ENCODE data around the gene INSL3.
"Not testable (repeated sequence)": the region's sequence is repeated elsewhere in the genome, so short reads cannot be mapped to it uniquely, and the experiment has no call there.

The INSL3 gene

GRCh38 chr19:17784201-17785008 is 36.9 kb downstream of the INSL3 start:
- DNase-seq (ENCODE audit: low read depth in 2 of 2) = peak; percentile 39 to 50

GRCh38 chr19:17783721-17784120 is 37.6 kb downstream of the INSL3 start:
- not testable (repeated sequence) for DNase-seq (ENCODE audit: low read depth in 2 of 2)

- DNase-seq (ENCODE audit: low read depth in 2 of 2) = no peak
These were observed 40.5 kb downstream of the INSL3 start for GRCh38 chr19:17780781-17781180.

GRCh38 chr19:17778968-17779929 is 42.1 kb downstream of the INSL3 start:
- no peak for DNase-seq (ENCODE audit: low read depth in 2 of 2)

GRCh38 chr19:17778251-17778967 is 42.9 kb downstream of the INSL3 start:
- DNase-seq (ENCODE audit: low read depth in 2 of 2) = no peak

- DNase-seq (ENCODE audit: low read depth in 2 of 2) = not testable (repeated sequence)
These were observed 43.5 kb downstream of the INSL3 start for GRCh38 chr19:17777840-17778239.

- no peak for DNase-seq (ENCODE audit: low read depth in 2 of 2)
These were observed 45.1 kb downstream of the INSL3 start for GRCh38 chr19:17775991-17776803.

GRCh38 chr19:17775245-17775927 is 45.9 kb downstream of the INSL3 start:
- DNase-seq (ENCODE audit: low read depth in 2 of 2) = no peak

GRCh38 chr19:17772172-17772571 is 49.1 kb downstream of the INSL3 start:
- no peak for DNase-seq (ENCODE audit: low read depth in 2 of 2)

GRCh38 chr19:17770613-17771012 is 50.7 kb downstream of the INSL3 start:
- no peak for DNase-seq (ENCODE audit: low read depth in 2 of 2)

- DNase-seq (ENCODE audit: low read depth in 2 of 2) = no peak
These were observed 53.8 kb downstream of the INSL3 start for GRCh38 chr19:17767559-17767958.

GRCh38 chr19:17766543-17767131 is 54.7 kb downstream of the INSL3 start:
- no peak for DNase-seq (ENCODE audit: low read depth in 2 of 2)
